HepG2 (cell line): ENCODE data around the gene AHCYL1.

Experiments used
- ERF ChIP-seq: IDR thresholded peaks from 2 replicates; pipeline ENCODE4 v1.6.1; 2018; ENCODE audit warnings: missing biosample characterization, missing genetic modification reagents
- FOXJ3 ChIP-seq: sonication (generic); formaldehyde crosslinking; IDR thresholded peaks from 2 replicates; pipeline ENCODE4 v1.4.0; 2020; ENCODE audit warnings: missing genetic modification reagents, mild to moderate bottlenecking, borderline replicate concordance
- MAF1 ChIP-seq: sonication (generic); formaldehyde crosslinking; IDR thresholded peaks from 2 replicates; pipeline ENCODE4 v1.5.0; 2020; ENCODE audit warnings: missing genetic modification reagents, borderline replicate concordance
- NFKBIZ ChIP-seq: IDR thresholded peaks from 2 replicates; pipeline ENCODE4 v1.6.1; 2018; ENCODE audit warnings: missing genetic modification reagents, missing compliant biosample characterization
- PBX3 ChIP-seq: sonication (generic); formaldehyde crosslinking; IDR thresholded peaks from 2 replicates; pipeline ENCODE4 v1.8.1; 2023; ENCODE audit warnings: missing genetic modification reagents, inconsistent platforms, borderline replicate concordance
- POLR2A ChIP-seq, 2 experiments: IDR thresholded peaks; 2 replicates each; pipeline ENCODE4 v1.6.1; 2011; ENCODE audit warnings: low read depth in 2 of 2, low read length in 2 of 2, mild to moderate bottlenecking in 1 of 2, moderate library complexity in 1 of 2; ENCODE audit not compliant: insufficient read depth in 1 of 2
- PRPF4 ChIP-seq: fragments of 200-400 bp; formaldehyde crosslinking; IDR thresholded peaks from 2 replicates; pipeline ENCODE4 v1.6.1; 2016; ENCODE audit warnings: low read length, low read depth; ENCODE audit not compliant: poor library complexity, severe bottlenecking
- ZFP1 ChIP-seq: IDR thresholded peaks from 2 replicates; pipeline ENCODE4 v1.6.1; 2016
- ZMAT3 ChIP-seq: sonication (generic); formaldehyde crosslinking; conservative IDR thresholded peaks from 2 replicates; pipeline ENCODE4 v1.7.0; 2021; ENCODE audit warnings: missing genetic modification reagents
- ZNF333 ChIP-seq: sonication (generic); formaldehyde crosslinking; IDR thresholded peaks from 2 replicates; pipeline ENCODE4 v1.4.0; 2020; ENCODE audit warnings: mild to moderate bottlenecking, missing genetic modification reagents, borderline replicate concordance
- ZNF644 ChIP-seq: IDR thresholded peaks from 2 replicates; pipeline ENCODE4 v1.6.1; 2016; ENCODE audit warnings: low read depth
- TF ChIP-seq, protein P1 (sequence below): sonication (generic); formaldehyde crosslinking; IDR thresholded peaks from 2 replicates; pipeline ENCODE4 v1.5.0; 2020; ENCODE audit warnings: mild to moderate bottlenecking, missing genetic modification reagents, moderate library complexity
- TF ChIP-seq, protein P2 (sequence below): sonication (generic); formaldehyde crosslinking; IDR thresholded peaks from 2 replicates; pipeline ENCODE4 v1.5.1; 2020; ENCODE audit warnings: mild to moderate bottlenecking, missing genetic modification reagents, moderate library complexity
- TF ChIP-seq, protein P3 (sequence below): sonication (generic); formaldehyde crosslinking; IDR thresholded peaks from 2 replicates; pipeline ENCODE4 v1.5.1; 2020; ENCODE audit warnings: missing genetic modification reagents, mild to moderate bottlenecking, borderline replicate concordance

DNA sequence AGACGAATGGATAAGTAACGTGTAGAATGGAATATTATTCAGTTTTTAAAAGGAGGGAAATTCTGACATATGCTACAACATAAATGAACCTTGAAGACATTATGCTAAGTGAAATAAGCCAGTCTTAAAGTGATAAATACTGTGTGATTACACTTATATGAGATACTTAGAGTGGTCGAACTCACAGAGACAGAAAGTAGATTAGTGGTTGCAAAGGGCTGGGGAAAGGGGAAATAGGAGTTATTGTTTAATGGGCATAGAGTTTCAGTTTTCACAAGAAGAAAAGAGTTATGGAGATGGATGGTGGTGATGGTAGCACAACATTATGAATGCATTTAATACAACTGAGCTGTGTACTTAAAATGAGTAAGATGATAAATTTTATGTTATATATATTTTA is 14.7 kb upstream of the AHCYL1 start:
- TF ChIP-seq, protein P1, sequence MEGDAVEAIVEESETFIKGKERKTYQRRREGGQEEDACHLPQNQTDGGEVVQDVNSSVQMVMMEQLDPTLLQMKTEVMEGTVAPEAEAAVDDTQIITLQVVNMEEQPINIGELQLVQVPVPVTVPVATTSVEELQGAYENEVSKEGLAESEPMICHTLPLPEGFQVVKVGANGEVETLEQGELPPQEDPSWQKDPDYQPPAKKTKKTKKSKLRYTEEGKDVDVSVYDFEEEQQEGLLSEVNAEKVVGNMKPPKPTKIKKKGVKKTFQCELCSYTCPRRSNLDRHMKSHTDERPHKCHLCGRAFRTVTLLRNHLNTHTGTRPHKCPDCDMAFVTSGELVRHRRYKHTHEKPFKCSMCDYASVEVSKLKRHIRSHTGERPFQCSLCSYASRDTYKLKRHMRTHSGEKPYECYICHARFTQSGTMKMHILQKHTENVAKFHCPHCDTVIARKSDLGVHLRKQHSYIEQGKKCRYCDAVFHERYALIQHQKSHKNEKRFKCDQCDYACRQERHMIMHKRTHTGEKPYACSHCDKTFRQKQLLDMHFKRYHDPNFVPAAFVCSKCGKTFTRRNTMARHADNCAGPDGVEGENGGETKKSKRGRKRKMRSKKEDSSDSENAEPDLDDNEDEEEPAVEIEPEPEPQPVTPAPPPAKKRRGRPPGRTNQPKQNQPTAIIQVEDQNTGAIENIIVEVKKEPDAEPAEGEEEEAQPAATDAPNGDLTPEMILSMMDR (CRISPR knock-in tag) = no peak
- TF ChIP-seq ERF (CRISPR knock-in tag) (no peak), MAF1 (CRISPR knock-in tag) (no peak), ZFP1 (no peak), ZNF333 (CRISPR knock-in tag) (no peak), POLR2A (IDR thresholded peaks at IDR 0.05; ENCODE audit: insufficient read depth in 1 of 2, low read depth in 2 of 2, low read length in 2 of 2) (no peak), PBX3 (CRISPR knock-in tag) (no peak), PRPF4 (no peak), ZNF644 (CRISPR knock-in tag) (no peak), FOXJ3 (no peak), ZMAT3 (CRISPR knock-in tag) (no peak), NFKBIZ (CRISPR knock-in tag) (no peak)
- TF ChIP-seq, protein P2, sequence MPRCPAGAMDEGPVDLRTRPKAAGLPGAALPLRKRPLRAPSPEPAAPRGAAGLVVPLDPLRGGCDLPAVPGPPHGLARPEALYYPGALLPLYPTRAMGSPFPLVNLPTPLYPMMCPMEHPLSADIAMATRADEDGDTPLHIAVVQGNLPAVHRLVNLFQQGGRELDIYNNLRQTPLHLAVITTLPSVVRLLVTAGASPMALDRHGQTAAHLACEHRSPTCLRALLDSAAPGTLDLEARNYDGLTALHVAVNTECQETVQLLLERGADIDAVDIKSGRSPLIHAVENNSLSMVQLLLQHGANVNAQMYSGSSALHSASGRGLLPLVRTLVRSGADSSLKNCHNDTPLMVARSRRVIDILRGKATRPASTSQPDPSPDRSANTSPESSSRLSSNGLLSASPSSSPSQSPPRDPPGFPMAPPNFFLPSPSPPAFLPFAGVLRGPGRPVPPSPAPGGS (CRISPR knock-in tag) = no peak
- TF ChIP-seq, protein P3, sequence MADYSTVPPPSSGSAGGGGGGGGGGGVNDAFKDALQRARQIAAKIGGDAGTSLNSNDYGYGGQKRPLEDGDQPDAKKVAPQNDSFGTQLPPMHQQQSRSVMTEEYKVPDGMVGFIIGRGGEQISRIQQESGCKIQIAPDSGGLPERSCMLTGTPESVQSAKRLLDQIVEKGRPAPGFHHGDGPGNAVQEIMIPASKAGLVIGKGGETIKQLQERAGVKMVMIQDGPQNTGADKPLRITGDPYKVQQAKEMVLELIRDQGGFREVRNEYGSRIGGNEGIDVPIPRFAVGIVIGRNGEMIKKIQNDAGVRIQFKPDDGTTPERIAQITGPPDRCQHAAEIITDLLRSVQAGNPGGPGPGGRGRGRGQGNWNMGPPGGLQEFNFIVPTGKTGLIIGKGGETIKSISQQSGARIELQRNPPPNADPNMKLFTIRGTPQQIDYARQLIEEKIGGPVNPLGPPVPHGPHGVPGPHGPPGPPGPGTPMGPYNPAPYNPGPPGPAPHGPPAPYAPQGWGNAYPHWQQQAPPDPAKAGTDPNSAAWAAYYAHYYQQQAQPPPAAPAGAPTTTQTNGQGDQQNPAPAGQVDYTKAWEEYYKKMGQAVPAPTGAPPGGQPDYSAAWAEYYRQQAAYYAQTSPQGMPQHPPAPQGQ (CRISPR knock-in tag) = no peak
